GM23338 (cell line): ENCODE results near the gene KCNIP1. TPM values are rescaled to one million over a fixed set of nuclear protein-coding genes. Genes with fewer than 3 reads are reported as not detected.

Experiments
- ATAC-seq: fragments of 200-7000 bp; cut with Tn5 transposase; 3 replicates; pipeline ENCODE4 v1.9.1; 2020
- DNase-seq: peaks from one replicate; pipeline ENCODE4 v3.0.0-alpha.2; 2015; ENCODE audit warnings: low spot score
- H2AFZ ChIP-seq: fragments of 200-600 bp; sonication (generic); 2 replicates; pipeline ENCODE4 v1.8.0; 2016; ENCODE audit warnings: antibody characterized with exemption, mild to moderate bottlenecking, moderate library complexity
- H3F3A ChIP-seq: fragments of 200-600 bp; sonication (generic); replicated peaks from 2 replicates; pipeline ENCODE4 v1.8.0; 2017; ENCODE audit warnings: antibody characterized with exemption, mixed run types, low read depth
- H3K27ac ChIP-seq: fragments of 200-600 bp; sonication (generic); 2 replicates; pipeline ENCODE4 v1.6.1; 2016; ENCODE audit warnings: low read depth
- H3K27me3 ChIP-seq: fragments of 200-600 bp; sonication (generic); 2 replicates; pipeline ENCODE4 v1.8.0; 2016; ENCODE audit warnings: mild to moderate bottlenecking, mixed run types, moderate library complexity; ENCODE audit not compliant: insufficient read depth
- H3K36me3 ChIP-seq: fragments of 200-600 bp; sonication (generic); 2 replicates; pipeline ENCODE4 v1.8.0; 2016; ENCODE audit warnings: mild to moderate bottlenecking; ENCODE audit not compliant: insufficient read depth
- H3K4me1 ChIP-seq: fragments of 200-600 bp; sonication (generic); 2 replicates; pipeline ENCODE4 v1.8.0; 2016; ENCODE audit warnings: mild to moderate bottlenecking, moderate library complexity; ENCODE audit not compliant: insufficient read depth
- H3K4me2 ChIP-seq: fragments of 200-600 bp; sonication (generic); 2 replicates; pipeline ENCODE4 v1.7.1; 2017; ENCODE audit warnings: mixed run types
- H3K4me3 ChIP-seq: fragments of 200-600 bp; sonication (generic); 2 replicates; pipeline ENCODE4 v1.6.1; 2016; ENCODE audit warnings: mixed run types
- H3K79me2 ChIP-seq: fragments of 200-600 bp; sonication (generic); replicated peaks from 2 replicates; pipeline ENCODE4 v1.8.0; 2017; ENCODE audit warnings: mild to moderate bottlenecking; ENCODE audit not compliant: insufficient read depth
- H3K9me2 ChIP-seq: fragments of 200-600 bp; sonication (generic); 2 replicates; pipeline ENCODE4 v1.8.0; 2017; ENCODE audit not compliant: insufficient read depth
- H4K20me1 ChIP-seq: fragments of 200-600 bp; sonication (generic); replicated peaks from 2 replicates; pipeline ENCODE4 v1.8.0; 2017; ENCODE audit warnings: mild to moderate bottlenecking; ENCODE audit not compliant: insufficient read depth
- H3K27ac Mint-ChIP-seq: 2 replicates; pipeline ENCODE4 v1.8.0; 2020; ENCODE audit warnings: inconsistent platforms, mild to moderate bottlenecking, moderate library complexity, mixed read lengths
- H3K27me3 Mint-ChIP-seq: 3 replicates; pipeline ENCODE4 v1.8.0; 2022; ENCODE audit warnings: low read depth, mild to moderate bottlenecking, moderate library complexity, mixed read lengths, inconsistent platforms; ENCODE audit not compliant: insufficient read depth, poor library complexity
- H3K36me3 Mint-ChIP-seq: 3 replicates; pipeline ENCODE4 v1.8.0; 2021; ENCODE audit warnings: low read depth, mild to moderate bottlenecking, inconsistent platforms, moderate library complexity, mixed read lengths
- H3K4me1 Mint-ChIP-seq: 3 replicates; pipeline ENCODE4 v1.8.0; 2020; ENCODE audit warnings: mild to moderate bottlenecking, inconsistent platforms, mixed read lengths
- H3K4me3 Mint-ChIP-seq: 3 replicates; pipeline ENCODE4 v1.8.0; 2021; ENCODE audit warnings: moderate library complexity, mild to moderate bottlenecking, inconsistent platforms, mixed read lengths
- H3K9me3 Mint-ChIP-seq: 3 replicates; pipeline ENCODE4 v1.8.0; 2020; ENCODE audit warnings: moderate library complexity, mild to moderate bottlenecking, inconsistent platforms, mixed read lengths
- CREB1 ChIP-seq: fragments of 250-450 bp; sonication (Bioruptor Pico); IDR thresholded peaks from 2 replicates; pipeline ENCODE4 v1.5.0; 2020; ENCODE audit warnings: low read depth, mild to moderate bottlenecking, moderate library complexity
- CTCF ChIP-seq, 2 experiments: fragments of 200-600 bp in 1 of 2; sonication (generic) in 1 of 2; conservative IDR thresholded peaks; 2 replicates each; pipeline versions ENCODE4 v1.5.1 to v1.6.1; 2016 to 2017; ENCODE audit warnings: antibody characterized with exemption in 2 of 2, low read depth in 2 of 2, mild to moderate bottlenecking in 2 of 2, moderate library complexity in 1 of 2
- JUNB ChIP-seq: IDR thresholded peaks from one replicate; pipeline ENCODE4 v1.6.1; 2016; ENCODE audit warnings: antibody characterized with exemption; ENCODE audit not compliant: unreplicated experiment
- REST ChIP-seq: IDR thresholded peaks from one replicate; pipeline ENCODE4 v1.6.1; 2018; ENCODE audit warnings: antibody characterized with exemption; ENCODE audit not compliant: unreplicated experiment
- STAT1 ChIP-seq: IDR thresholded peaks from one replicate; pipeline ENCODE4 v1.6.1; 2016; ENCODE audit warnings: antibody characterized with exemption; ENCODE audit not compliant: unreplicated experiment
- ZNF114 ChIP-seq: fragments of 250-450 bp; sonication (Bioruptor Pico); IDR thresholded peaks from 2 replicates; pipeline ENCODE4 v1.5.0; 2020; ENCODE audit warnings: mild to moderate bottlenecking, moderate library complexity
- polyA plus RNA-seq: library from polyadenylated mRNA; unstranded; fragments of >200 nt; fragmentation: Nextera tagmentation; extraction: Ambion mirVana; gene quantifications from 2 replicates; pipeline ENCODE4 v1.2.1, GENCODE V29; 2016
- total RNA-seq: library from RNA; depleted of rRNA; stranded (reverse); fragments of >200 nt; shearing (Covaris generic); gene quantifications from 2 replicates; pipeline ENCODE4 v1.2.3, GENCODE V29; 2014

Gene KCNIP1
- total and polyA plus RNA-seq, 2 experiments from 2014 or later = 0.31 to 0.87 TPM

GRCh38 chr5:170638051-170638450 lies 134.2 kb downstream of the KCNIP1 start:
- no peak for DNase-seq

More at GRCh38 chr5:170638051-170638450, 134.2 kb downstream of the KCNIP1 start:
- Histone ChIP-seq H3K36me3 (no peaks in the 10 kb centered on the region), H3K9me2 (0 out of 2 replicates have a peak, but pooled peaks cover 7% of the 10 kb centered on the region), H4K20me1 (no peaks in the 10 kb centered on the region), H3K27ac (no peak overlapping the region), H2AFZ (no peak overlapping the region), H3K4me1 (peaks cover 27% of the 10 kb centered on the region), H3K4me2 (no peak overlapping the region), H3F3A (peaks cover 16% of the 10 kb centered on the region; the same call in 1 of the 2 replicates), H3K4me3 (no peak overlapping the region), H3K27me3 (no peaks in the 10 kb centered on the region), H3K79me2 (no peaks in the 10 kb centered on the region)
- H3K9me3 Mint-ChIP-seq = no peaks in the 10 kb centered on the region; the same call in 1 of the 3 replicates
- peaks cover 36% of the 10 kb centered on the region for H3K4me1 Mint-ChIP-seq
- no peak for ATAC-seq
- no peak overlapping the region for H3K4me3 Mint-ChIP-seq
- peaks cover 6% of the 10 kb centered on the region for H3K27me3 Mint-ChIP-seq
- TF ChIP-seq ZNF114 (CRISPR knock-in tag) (no peak), STAT1 (no peak), CREB1 (CRISPR knock-in tag) (no peak), REST (no peak), JUNB (no peak), CTCF (conservative IDR thresholded peaks at IDR 0.05; ENCODE audit: low read depth in 2 of 2) (no peak)
- no peak overlapping the region for H3K27ac Mint-ChIP-seq
- H3K36me3 Mint-ChIP-seq = no peaks in the 10 kb centered on the region
